Measurements from ENCODE around the gene KCNJ4.

- no peak for TF ChIP-seq CTCF (optimal IDR thresholded peaks at IDR 0.05 in 1 of 3, IDR thresholded peaks at IDR 0.05 in 1 of 3, conservative IDR thresholded peaks at IDR 0.05 in 1 of 3; ENCODE audit: extremely low read depth in 1 of 3, insufficient read depth in 2 of 3, low read length in 3 of 3)
- no peak for TF ChIP-seq EZH2 (IDR thresholded peaks at IDR 0.05; ENCODE audit: low read length)
Observed at GRCh38 chr22:38503021-38503420, 48.0 kb upstream of the KCNJ4 start.
